HepG2 (cell line): Measurements from ENCODE around the gene GBA2. TPM values are rescaled to one million over a fixed set of nuclear protein-coding genes. Genes with fewer than 3 reads are reported as not detected.
A peak's percentile ranks its signal among the peaks of the same experiment; 100 is the strongest.

Source experiments
- BORCS8-MEF2B ChIP-seq: sonication (generic); formaldehyde crosslinking; IDR thresholded peaks from 2 replicates; pipeline ENCODE4 v1.8.0; 2022; ENCODE audit warnings: mild to moderate bottlenecking, missing genetic modification reagents
- ESRRA ChIP-seq: sonication (generic); formaldehyde crosslinking; IDR thresholded peaks from 2 replicates; pipeline ENCODE4 v1.5.1; 2020; ENCODE audit warnings: mild to moderate bottlenecking, low read depth, missing genetic modification reagents
- FOXJ3 ChIP-seq: sonication (generic); formaldehyde crosslinking; IDR thresholded peaks from 2 replicates; pipeline ENCODE4 v1.4.0; 2020; ENCODE audit warnings: missing genetic modification reagents, mild to moderate bottlenecking, borderline replicate concordance
- KLF16 ChIP-seq, 2 experiments: sonication (generic) in 1 of 2; formaldehyde crosslinking in 1 of 2; IDR thresholded peaks; 2 replicates each; pipeline versions ENCODE4 v1.6.1 to v1.8.0; 2016 to 2023; ENCODE audit warnings: missing genetic modification reagents in 2 of 2, missing compliant biosample characterization in 1 of 2
- MAFG ChIP-seq: sonication (generic); formaldehyde crosslinking; IDR thresholded peaks from 2 replicates; pipeline ENCODE4 v1.5.1; 2020; ENCODE audit warnings: mild to moderate bottlenecking, missing genetic modification reagents
- MNT ChIP-seq: fragments of 450-650 bp; IDR thresholded peaks from 2 replicates; pipeline ENCODE4 v1.6.1; 2016
- MYC ChIP-seq: sonication (generic); formaldehyde crosslinking; IDR thresholded peaks from 2 replicates; pipeline ENCODE4 v1.9.0; 2021; ENCODE audit warnings: missing genetic modification reagents, borderline replicate concordance
- MYNN ChIP-seq: sonication (generic); formaldehyde crosslinking; IDR thresholded peaks from 2 replicates; pipeline ENCODE4 v1.4.0; 2020; ENCODE audit warnings: mild to moderate bottlenecking, low read depth, missing genetic modification reagents
- NR2C2 ChIP-seq: sonication (generic); formaldehyde crosslinking; IDR thresholded peaks from 2 replicates; pipeline ENCODE4 v1.4.0; 2020; ENCODE audit warnings: missing genetic modification reagents, mild to moderate bottlenecking, moderate library complexity, borderline replicate concordance
- NR2F2 ChIP-seq: IDR thresholded peaks from 2 replicates; pipeline ENCODE4 v1.6.1; 2012; ENCODE audit warnings: low read depth, inconsistent platforms, borderline replicate concordance
- NRL ChIP-seq: sonication (generic); formaldehyde crosslinking; IDR thresholded peaks from 2 replicates; pipeline ENCODE4 v1.5.0; 2020; ENCODE audit warnings: missing genetic modification reagents, mild to moderate bottlenecking, moderate library complexity, borderline replicate concordance
- SP2 ChIP-seq: sonication (generic); formaldehyde crosslinking; IDR thresholded peaks from 2 replicates; pipeline ENCODE4 v1.5.1; 2020; ENCODE audit warnings: mild to moderate bottlenecking, missing genetic modification reagents
- SRY ChIP-seq: sonication (generic); formaldehyde crosslinking; IDR thresholded peaks from 2 replicates; pipeline ENCODE4 v1.8.0; 2022; ENCODE audit warnings: mild to moderate bottlenecking, missing genetic modification reagents
- ZFP91 ChIP-seq: sonication (generic); formaldehyde crosslinking; IDR thresholded peaks from 2 replicates; pipeline ENCODE4 v1.9.0; 2022; ENCODE audit warnings: missing genetic modification reagents, mild to moderate bottlenecking, borderline replicate concordance
- ZNF276 ChIP-seq: sonication (generic); formaldehyde crosslinking; IDR thresholded peaks from 2 replicates; pipeline ENCODE4 v1.4.0; 2020; ENCODE audit warnings: mild to moderate bottlenecking, low read depth, missing genetic modification reagents
- ZNF280D ChIP-seq: sonication (generic); formaldehyde crosslinking; IDR thresholded peaks from 2 replicates; pipeline ENCODE4 v1.5.1; 2020; ENCODE audit warnings: mild to moderate bottlenecking, missing genetic modification reagents
- ZNF543 ChIP-seq: sonication (generic); formaldehyde crosslinking; IDR thresholded peaks from 2 replicates; pipeline ENCODE4 v1.4.0; 2020; ENCODE audit warnings: mild to moderate bottlenecking, missing genetic modification reagents
- ZNF547 ChIP-seq: sonication (generic); formaldehyde crosslinking; IDR thresholded peaks from 2 replicates; pipeline ENCODE4 v1.5.1; 2020; ENCODE audit warnings: mild to moderate bottlenecking, missing genetic modification reagents
- ZNF816 ChIP-seq: sonication (generic); formaldehyde crosslinking; IDR thresholded peaks from 2 replicates; pipeline ENCODE4 v1.8.0; 2022; ENCODE audit warnings: missing genetic modification reagents, mild to moderate bottlenecking, borderline replicate concordance
- ZSCAN25 ChIP-seq: sonication (generic); formaldehyde crosslinking; IDR thresholded peaks from 2 replicates; pipeline ENCODE4 v1.8.0; 2022; ENCODE audit warnings: mild to moderate bottlenecking, missing genetic modification reagents
- polyA plus RNA-seq, 8 experiments: library from polyadenylated mRNA; depleted of rRNA in 3 of 8; stranded (reverse) in 7 of 8; unstranded in 1 of 8; fragments of >200 nt; fragmentation: Illumina TruSeq in 4 of 8; extraction: Trizol in 4 of 8; gene quantifications; 2 replicates each; pipeline versions ENCODE4 v1.2.1 to v1.2.3, GENCODE V29; 2011 to 2016; ENCODE audit warnings: low read depth in 4 of 8, missing spikeins in 1 of 8, mixed read lengths in 1 of 8; ENCODE audit not compliant: insufficient read depth in 1 of 8
- total RNA-seq, 5 experiments: library from RNA; depleted of rRNA; stranded (reverse); fragments of >200 nt; fragmentation: Illumina TruSeq; extraction: Trizol; gene quantifications; 2 replicates each; pipeline ENCODE4 v1.2.3, GENCODE V29; 2016; ENCODE audit warnings: low read depth in 1 of 5

GBA2 gene
- total and polyA plus RNA-seq, 2 of the 13 experiments (the other 11 are each of a cell fraction or from before 2014, with no cell fraction given) = 37.5 to 86.1 TPM

GRCh38 chr9:35732185-35732799 is 16.7 kb downstream of the GBA2 start, which contains the start of the genes CREB3 and TLN1 (continued):
- no peak; the same call in 1 of the 2 replicates for TF ChIP-seq ZNF816
- TF ChIP-seq MYNN (CRISPR knock-in tag) = no peak
- no peak for TF ChIP-seq MAFG (CRISPR knock-in tag)
- peak in 1 of 2 experiments; percentile 79; a peak in 2 of 4 replicates for TF ChIP-seq KLF16 (CRISPR knock-in tag; IDR thresholded peaks at IDR 0.05)
- TF ChIP-seq MNT = peak; percentile 4; the same call in 1 of the 2 replicates
- no peak; the same call in 1 of the 2 replicates for TF ChIP-seq ESRRA
- no peak; the same call in 1 of the 2 replicates for TF ChIP-seq SRY (CRISPR knock-in tag)
- peak; percentile 87 for TF ChIP-seq NR2C2 (CRISPR knock-in tag)
- 0 out of 2 replicates have a peak, but pooled peaks have one; percentile 75 for TF ChIP-seq ZNF543 (CRISPR knock-in tag)
- peak; percentile 41; the same call in 1 of the 2 replicates for TF ChIP-seq NRL (CRISPR knock-in tag)
- TF ChIP-seq ZFP91 (CRISPR knock-in tag) = peak; percentile 92
- TF ChIP-seq MYC = peak; percentile 82; the same call in 1 of the 2 replicates
- 0 out of 2 replicates have a peak, but pooled peaks have one; percentile 17 for TF ChIP-seq ZNF280D (CRISPR knock-in tag)
- TF ChIP-seq BORCS8-MEF2B = peak; percentile 80; the same call in 1 of the 2 replicates
- peak; percentile 70 for TF ChIP-seq SP2 (CRISPR knock-in tag)
- peak; percentile 74 for TF ChIP-seq ZNF547 (CRISPR knock-in tag)
- no peak for TF ChIP-seq ZNF276 (CRISPR knock-in tag)
- TF ChIP-seq ZSCAN25 (CRISPR knock-in tag) = peak; percentile 52; the same call in 1 of the 2 replicates
- no peak for TF ChIP-seq NR2F2
- peak; percentile 58; the same call in 1 of the 2 replicates for TF ChIP-seq FOXJ3 (CRISPR knock-in tag)
